HL-60 (cell line): Measurements from ENCODE around the gene GTF2H4.

Experiments used
- CTCF ChIP-seq: IDR thresholded peaks from one replicate; pipeline ENCODE4 v1.5.1; 2011; ENCODE audit warnings: low read length, control low read depth, inconsistent platforms; ENCODE audit not compliant: insufficient read depth
- GABPA ChIP-seq: IDR thresholded peaks from 2 replicates; pipeline ENCODE4 v1.6.1; 2012; ENCODE audit warnings: low read depth
- POLR2AphosphoS5 ChIP-seq: IDR thresholded peaks from 2 replicates; pipeline ENCODE4 v1.6.1; 2012; ENCODE audit warnings: low read depth
- REST ChIP-seq: IDR thresholded peaks from 2 replicates; pipeline ENCODE4 v1.6.1; 2012; ENCODE audit warnings: low read depth; ENCODE audit not compliant: insufficient replicate concordance
- SPI1 ChIP-seq: IDR thresholded peaks from 2 replicates; pipeline ENCODE4 v1.6.1; 2012; ENCODE audit warnings: low read depth, mild to moderate bottlenecking, borderline replicate concordance

- TF ChIP-seq CTCF (no peak), POLR2AphosphoS5 (no peak), REST (no peak), GABPA (no peak), SPI1 (no peak)
These were observed 46.6 kb upstream of the GTF2H4 start for GRCh38 chr6:30861257-30862048.
